ENCODE results near the gene TMC1.
A peak's percentile ranks its signal among the peaks of the same experiment; 100 is the strongest.
"Not testable (repeated sequence)": the region's sequence is repeated elsewhere in the genome, so short reads cannot be mapped to it uniquely, and the experiment has no call there.

TMC1 gene

DNA sequence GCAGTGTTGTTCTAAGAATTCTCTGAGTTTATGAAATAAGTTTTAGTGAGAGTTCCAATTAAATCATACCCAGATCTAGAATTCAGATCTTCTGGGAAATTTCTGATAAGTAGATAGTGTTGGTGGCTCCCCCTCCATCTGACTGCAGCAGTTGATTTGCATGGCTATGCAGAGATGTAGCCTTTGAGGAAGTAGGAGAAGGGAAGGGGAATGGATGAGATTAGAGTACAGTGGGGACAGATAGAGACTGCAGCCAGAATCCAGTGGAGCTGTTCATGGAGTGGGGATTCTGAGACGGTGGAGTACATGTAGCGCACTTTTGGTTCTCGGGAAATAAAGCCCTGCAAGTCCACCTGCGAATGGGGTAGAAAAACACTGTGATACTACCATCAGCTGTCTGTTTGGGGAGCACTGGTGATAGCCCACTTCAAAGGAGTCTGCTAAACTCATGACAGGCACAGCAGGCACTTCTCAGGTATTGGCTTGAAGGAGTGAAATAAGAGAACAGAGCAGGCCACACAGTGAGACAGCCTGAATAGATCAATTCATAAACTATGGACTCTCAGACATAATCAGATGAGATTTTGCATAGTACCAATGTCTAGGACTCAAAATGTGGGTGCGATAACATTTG is 334.6 kb downstream of the TMC1 start:
- Histone ChIP-seq H3K27ac (no peak overlapping the region), H3K9ac (no peak overlapping the region), H3K36me3 (ENCODE audit: control insufficient read depth, insufficient read depth, low read length) (no peaks in the 10 kb centered on the region), H3K4me1 (no peaks in the 10 kb centered on the region), H3K27me3 (ENCODE audit: control insufficient read depth, insufficient read depth, low read length) (no peaks in the 10 kb centered on the region), H2AFZ (no peak overlapping the region), H3K4me3 (ENCODE audit: low read depth, low read length) (no peak overlapping the region), H3K9me3 (ENCODE audit: control insufficient read depth, low read length) (no peaks in the 10 kb centered on the region), H3K4me2 (ENCODE audit: low read length) (no peak overlapping the region), H3K79me2 (no peaks in the 10 kb centered on the region)
- TF ChIP-seq, protein P1, sequence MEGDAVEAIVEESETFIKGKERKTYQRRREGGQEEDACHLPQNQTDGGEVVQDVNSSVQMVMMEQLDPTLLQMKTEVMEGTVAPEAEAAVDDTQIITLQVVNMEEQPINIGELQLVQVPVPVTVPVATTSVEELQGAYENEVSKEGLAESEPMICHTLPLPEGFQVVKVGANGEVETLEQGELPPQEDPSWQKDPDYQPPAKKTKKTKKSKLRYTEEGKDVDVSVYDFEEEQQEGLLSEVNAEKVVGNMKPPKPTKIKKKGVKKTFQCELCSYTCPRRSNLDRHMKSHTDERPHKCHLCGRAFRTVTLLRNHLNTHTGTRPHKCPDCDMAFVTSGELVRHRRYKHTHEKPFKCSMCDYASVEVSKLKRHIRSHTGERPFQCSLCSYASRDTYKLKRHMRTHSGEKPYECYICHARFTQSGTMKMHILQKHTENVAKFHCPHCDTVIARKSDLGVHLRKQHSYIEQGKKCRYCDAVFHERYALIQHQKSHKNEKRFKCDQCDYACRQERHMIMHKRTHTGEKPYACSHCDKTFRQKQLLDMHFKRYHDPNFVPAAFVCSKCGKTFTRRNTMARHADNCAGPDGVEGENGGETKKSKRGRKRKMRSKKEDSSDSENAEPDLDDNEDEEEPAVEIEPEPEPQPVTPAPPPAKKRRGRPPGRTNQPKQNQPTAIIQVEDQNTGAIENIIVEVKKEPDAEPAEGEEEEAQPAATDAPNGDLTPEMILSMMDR (IDR thresholded peaks at IDR 0.05): no peak

DNA sequence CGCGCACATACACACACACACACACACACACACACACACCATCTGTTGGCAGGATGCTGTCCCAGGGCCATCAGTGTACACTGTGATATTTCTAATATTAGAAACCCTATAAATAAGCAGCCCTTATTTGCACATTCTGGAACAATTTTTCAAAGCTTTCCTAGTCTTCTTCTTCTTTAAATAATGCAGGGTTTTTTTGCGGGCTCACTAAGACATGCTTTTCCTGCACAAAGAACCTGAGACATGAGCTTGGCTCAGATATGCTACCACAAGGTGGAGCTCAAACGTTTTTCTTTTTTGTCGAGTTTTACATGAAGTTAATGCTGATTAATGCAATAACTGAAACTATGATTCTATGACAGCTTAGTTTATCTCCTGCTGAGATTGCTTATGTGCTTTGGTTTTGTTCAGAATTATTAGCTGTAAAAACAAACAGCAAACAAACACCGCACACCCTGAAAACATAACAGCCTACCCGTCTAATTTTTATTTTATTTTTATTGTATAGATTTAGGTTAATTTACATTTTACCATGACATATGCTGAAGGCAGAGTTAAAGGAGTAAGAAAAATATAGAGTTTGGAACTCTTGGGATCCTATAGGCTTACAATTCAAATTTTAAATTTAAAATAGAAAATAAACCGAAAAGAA is 335.7 kb downstream of the TMC1 start:
- no peaks in the 10 kb centered on the region for H3K36me3 ChIP-seq (ENCODE audit: control insufficient read depth, insufficient read depth, low read length)
- no peak overlapping the region for H3K4me2 ChIP-seq (ENCODE audit: low read length)
- no peak overlapping the region for H3K4me3 ChIP-seq (ENCODE audit: low read depth, low read length)
- H2AFZ ChIP-seq: no peak overlapping the region
- H3K9ac ChIP-seq: no peak overlapping the region
- H3K4me1 ChIP-seq: no peaks in the 10 kb centered on the region
- TF ChIP-seq, protein P1 (IDR thresholded peaks at IDR 0.05): peak; percentile 26
- no peak overlapping the region for H3K27ac ChIP-seq
- H3K27me3 ChIP-seq (ENCODE audit: control insufficient read depth, insufficient read depth, low read length): no peaks in the 10 kb centered on the region
- H3K9me3 ChIP-seq (ENCODE audit: control insufficient read depth, low read length): no peaks in the 10 kb centered on the region
- H3K79me2 ChIP-seq: no peaks in the 10 kb centered on the region

DNA sequence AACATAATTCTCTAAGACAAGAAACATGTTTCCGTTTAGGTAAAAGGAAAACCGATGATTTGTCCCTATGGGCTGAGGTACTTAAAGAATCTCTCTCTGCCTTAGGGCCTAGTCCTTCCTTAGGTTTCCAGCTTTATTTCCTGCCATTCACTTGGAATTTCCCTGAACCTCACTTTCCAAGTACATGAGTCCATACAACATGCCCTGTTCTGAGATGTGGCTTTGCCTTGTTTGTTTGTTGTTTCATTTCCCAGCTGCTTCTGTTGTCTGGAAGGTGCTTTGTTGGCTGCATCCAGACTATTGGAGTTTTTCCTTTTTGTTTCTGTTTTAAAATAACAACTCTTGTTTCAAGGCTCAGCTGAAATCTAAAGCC is 336.2 kb downstream of the TMC1 start:
- Histone ChIP-seq H3K9ac (no peak overlapping the region), H2AFZ (no peak overlapping the region), H3K4me3 (ENCODE audit: low read depth, low read length) (no peak overlapping the region), H3K4me2 (ENCODE audit: low read length) (no peak overlapping the region), H3K36me3 (ENCODE audit: control insufficient read depth, insufficient read depth, low read length) (no peaks in the 10 kb centered on the region), H3K79me2 (no peaks in the 10 kb centered on the region), H3K27me3 (ENCODE audit: control insufficient read depth, insufficient read depth, low read length) (no peaks in the 10 kb centered on the region), H3K9me3 (ENCODE audit: control insufficient read depth, low read length) (no peaks in the 10 kb centered on the region), H3K4me1 (no peaks in the 10 kb centered on the region), H3K27ac (no peak overlapping the region)
- TF ChIP-seq, protein P1 (IDR thresholded peaks at IDR 0.05): no peak

DNA sequence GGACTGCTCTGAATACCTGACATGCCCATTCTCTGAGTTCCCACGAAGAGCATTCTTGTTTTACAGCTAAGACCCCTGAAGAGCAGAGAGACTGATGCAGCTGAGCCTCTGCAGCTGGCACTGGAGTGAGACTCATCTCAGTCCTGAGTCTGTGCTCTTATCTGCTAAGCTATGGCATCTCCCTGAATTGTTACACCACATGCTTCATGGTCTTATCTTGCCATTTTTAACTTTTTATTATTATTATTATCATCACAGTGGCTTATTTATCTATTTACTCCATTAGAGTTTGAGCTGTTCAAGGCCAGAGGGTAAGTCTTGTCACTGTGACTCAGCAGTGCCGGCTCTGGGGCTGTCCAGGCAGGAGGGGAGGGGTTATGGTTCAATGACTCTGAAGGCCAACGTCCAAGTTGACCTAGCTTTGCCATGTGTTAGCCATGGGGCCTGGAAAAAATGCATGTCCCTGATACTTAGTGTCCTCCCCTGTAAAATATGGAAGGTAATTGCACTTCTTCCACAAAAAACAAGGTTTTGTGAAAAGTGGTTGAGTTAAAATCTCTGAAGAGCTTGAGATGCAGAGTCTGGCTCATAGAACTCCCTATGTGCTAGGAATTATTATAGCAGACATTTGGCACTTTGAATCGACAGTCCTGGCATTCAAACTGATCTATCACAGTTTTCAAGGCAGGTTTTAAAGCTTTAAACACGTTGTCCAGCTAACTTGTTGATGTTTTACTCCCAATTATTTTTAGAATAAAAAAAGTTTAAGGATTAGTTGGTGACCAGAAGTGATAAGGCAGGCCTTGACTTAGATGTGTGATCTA is 336.9 kb downstream of the TMC1 start:
- Histone ChIP-seq H3K9me3 (ENCODE audit: control insufficient read depth, low read length) (no peaks in the 10 kb centered on the region), H3K4me3 (ENCODE audit: low read depth, low read length) (no peak overlapping the region), H3K9ac (no peak overlapping the region), H3K27ac (no peak overlapping the region), H3K36me3 (ENCODE audit: control insufficient read depth, insufficient read depth, low read length) (no peaks in the 10 kb centered on the region), H3K4me1 (no peaks in the 10 kb centered on the region), H3K27me3 (ENCODE audit: control insufficient read depth, insufficient read depth, low read length) (no peaks in the 10 kb centered on the region), H3K79me2 (no peaks in the 10 kb centered on the region), H3K4me2 (ENCODE audit: low read length) (no peak overlapping the region), H2AFZ (no peak overlapping the region)
- TF ChIP-seq, protein P1 (IDR thresholded peaks at IDR 0.05): no peak

DNA sequence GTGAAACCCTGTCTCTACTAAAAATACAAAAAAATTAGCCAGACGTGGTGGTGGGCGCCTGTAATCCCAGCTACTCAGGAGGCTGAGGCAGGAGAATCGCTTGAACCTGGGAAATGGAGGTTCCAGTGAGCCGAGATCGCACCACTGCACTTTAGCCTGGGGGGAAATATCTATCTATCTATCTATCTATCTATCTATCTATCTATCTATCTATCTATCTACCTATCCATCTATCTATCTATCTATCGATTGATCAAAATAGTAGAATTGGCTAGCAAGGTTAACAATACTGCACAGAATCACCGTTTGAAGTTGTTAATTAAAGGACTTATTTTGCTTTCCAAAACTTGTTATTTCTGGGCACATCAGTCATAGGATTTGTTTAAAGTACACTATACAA is 341.4 kb downstream of the TMC1 start:
- H3K36me3 ChIP-seq (ENCODE audit: control insufficient read depth, insufficient read depth, low read length); H3K4me2 ChIP-seq (ENCODE audit: low read length); H3K9me3 ChIP-seq (ENCODE audit: control insufficient read depth, low read length); H3K27ac ChIP-seq; H3K4me1 ChIP-seq; H3K9ac ChIP-seq; H2AFZ ChIP-seq; H3K27me3 ChIP-seq (ENCODE audit: control insufficient read depth, insufficient read depth, low read length); H3K4me3 ChIP-seq (ENCODE audit: low read depth, low read length); H3K79me2 ChIP-seq: not testable (repeated sequence)

All from parathyroid adenoma (tissue), 2 donors.